Caki2 (cell line): Measurements from ENCODE around the gene FEZ2. TPM values are rescaled to one million over a fixed set of nuclear protein-coding genes. Genes with fewer than 3 reads are reported as not detected.

Experiments
- DNase-seq: peaks from one replicate; pipeline ENCODE4 v3.0.0-alpha.2; 2015; ENCODE audit warnings: low read depth
- in situ Hi-C: cut with HindIII; loops from 2 replicates; pipeline ENCODE4 v1.10.0; 2016; ENCODE audit warnings: low sequenced_read_pairs, low pct_unique_long_range_greater_than_20kb, mixed read lengths
- total RNA-seq: library from RNA; depleted of rRNA; stranded (reverse); fragments of >200 nt; shearing (Covaris generic); gene quantifications from 2 replicates; pipeline ENCODE4 v1.2.3, GENCODE V29; 2014; ENCODE audit warnings: low replicate concordance

Gene FEZ2
- total RNA-seq, 1 experiment from 2014 or later, result 52.6 TPM

DNA sequence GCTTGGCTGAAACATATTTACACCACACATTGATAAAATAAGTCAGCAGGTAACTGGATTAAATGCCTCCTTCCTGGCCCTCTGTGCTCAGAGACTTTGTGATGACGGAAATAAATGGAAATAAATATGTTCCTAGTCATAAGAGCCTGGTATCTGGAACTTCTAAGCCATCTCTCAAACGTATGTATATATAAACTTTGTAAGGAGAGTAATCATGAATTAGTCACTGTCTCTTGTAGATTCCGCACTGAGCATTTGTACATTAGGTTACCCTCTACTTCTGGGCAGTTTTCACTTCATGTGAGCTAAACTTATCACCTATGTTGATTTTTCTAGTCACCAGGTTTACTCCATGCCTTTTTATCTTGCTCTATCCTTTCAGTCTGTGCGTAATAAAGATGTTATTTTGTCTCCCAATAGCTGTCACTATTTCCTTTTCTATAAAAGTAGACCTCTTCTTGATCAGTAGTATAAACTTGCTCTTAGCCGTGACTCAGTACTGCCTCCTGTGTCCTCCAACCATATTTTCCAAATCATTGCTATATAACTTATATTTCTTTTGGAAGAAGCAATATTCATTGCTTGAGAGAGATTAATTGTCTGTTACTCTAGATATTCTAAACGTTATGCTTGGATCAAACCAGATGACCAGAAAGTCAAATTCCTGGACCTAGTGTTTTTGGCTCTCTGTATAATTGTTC is 53.2 kb downstream of the FEZ2 start:
- DNase-seq, result no peak
- in situ Hi-C loops, result no loop called here

DNA sequence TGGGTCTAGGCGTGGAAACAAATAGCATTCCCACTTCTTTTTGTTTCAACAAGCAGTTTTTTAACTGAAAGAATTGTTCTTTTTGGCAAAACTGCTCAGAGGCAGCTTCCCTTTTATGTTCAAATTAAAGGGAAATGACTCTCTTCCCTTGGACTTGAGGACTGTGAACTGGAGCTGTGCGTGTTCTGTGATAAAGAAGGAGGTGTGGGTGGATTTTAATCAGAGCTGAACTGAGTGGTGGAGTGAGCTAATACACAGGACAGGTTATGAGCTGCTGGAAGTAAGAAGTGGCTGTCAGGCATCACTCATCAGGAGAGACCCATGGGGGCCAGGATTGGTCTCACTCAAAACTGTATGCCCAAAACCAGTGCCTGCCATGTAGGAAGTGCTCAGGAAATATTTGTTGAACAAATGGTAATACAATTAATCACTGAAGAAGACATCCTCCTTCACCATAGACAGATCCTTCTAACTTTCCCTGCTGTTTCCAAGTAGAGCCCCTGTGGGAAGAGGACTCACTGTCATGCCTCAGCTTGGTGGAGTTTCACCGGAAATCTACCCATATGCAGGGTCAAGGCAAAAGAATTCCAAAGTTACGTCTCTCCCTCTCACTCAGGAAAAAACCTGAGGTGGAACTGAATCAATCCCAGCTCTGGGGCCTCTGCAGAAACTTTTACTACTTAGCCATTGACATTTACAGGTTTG is 55.9 kb downstream of the FEZ2 start:
- in situ Hi-C loops, result no loop called here
- DNase-seq, result no peak

DNA sequence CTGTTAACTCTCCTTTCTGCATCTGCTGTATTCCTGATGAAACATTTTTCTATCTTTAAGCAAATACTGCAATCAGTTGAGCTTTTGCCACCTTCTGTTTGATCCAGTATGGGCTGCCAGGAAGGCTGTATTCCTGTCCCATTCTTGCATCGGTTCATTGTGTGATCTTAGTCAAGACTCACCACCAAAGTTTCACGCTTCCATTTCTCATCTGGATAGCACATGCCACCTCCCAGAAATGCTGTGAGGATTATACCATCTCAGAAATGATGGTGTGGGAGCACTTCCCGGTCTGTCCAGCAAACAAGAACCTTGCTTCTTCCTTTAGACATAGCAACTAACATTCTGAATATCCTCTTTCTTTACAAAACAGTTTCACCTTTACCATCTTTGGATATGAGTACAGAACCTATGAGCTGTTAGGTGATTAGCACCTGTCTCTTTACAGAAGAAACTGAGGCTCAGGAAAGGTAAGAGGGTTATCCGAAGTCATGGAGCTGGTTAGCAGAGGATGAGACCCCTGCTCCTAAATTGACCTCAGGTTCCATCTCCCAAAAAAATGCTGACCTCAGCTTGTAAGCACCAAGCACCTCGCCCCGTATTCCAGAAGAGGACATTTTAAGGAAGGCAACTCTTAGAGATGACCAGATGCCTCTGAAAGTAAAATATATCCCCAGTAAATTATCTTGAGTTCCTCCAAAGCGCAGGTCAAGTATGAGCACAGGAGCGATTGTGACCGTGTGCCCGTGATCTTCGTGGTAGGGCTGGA is 56.8 kb downstream of the FEZ2 start:
- in situ Hi-C loops, result no loop called here
- no peak for DNase-seq

DNA sequence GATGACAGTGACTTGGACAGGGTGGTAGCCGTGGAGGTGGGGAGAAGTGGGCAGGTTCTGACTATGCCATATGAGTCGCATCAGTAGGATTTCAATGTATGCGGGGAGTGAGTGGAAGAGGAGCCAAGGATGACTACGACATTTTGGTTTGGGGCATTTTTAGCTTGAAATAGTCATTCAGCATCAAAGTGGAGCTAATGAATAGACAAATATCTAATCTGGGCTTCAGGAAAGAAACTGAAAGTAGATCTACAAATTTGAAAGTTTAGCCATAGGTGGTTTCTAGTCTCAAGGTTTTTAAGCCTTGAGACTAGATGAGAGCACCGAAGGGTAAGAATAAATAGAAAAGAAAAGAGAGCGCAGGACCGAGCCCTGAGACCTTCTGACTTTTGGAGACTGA is 58.3 kb downstream of the FEZ2 start:
- in situ Hi-C loops, result no loop called here
- no peak for DNase-seq

DNA sequence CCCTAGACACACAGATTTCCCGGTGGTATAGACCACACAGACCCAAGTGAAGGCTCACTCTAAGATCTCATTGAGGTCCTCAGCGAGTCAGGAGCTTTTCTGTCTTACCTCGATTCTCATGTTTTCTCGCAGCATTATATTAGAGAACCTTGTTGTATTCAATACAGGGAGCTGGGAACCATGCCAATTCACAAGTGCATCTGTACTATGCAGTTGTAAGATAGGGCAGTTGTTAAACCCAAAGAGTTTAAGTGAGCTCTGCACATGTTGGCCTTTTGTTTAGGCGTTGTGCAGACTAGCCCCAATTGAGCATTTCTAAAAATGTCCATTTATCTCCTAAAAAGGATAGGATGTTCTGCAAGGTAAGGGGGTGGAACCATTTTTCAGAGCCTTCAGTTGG is 59.6 kb downstream of the FEZ2 start:
- in situ Hi-C loops, result no loop called here
- no peak for DNase-seq

DNA sequence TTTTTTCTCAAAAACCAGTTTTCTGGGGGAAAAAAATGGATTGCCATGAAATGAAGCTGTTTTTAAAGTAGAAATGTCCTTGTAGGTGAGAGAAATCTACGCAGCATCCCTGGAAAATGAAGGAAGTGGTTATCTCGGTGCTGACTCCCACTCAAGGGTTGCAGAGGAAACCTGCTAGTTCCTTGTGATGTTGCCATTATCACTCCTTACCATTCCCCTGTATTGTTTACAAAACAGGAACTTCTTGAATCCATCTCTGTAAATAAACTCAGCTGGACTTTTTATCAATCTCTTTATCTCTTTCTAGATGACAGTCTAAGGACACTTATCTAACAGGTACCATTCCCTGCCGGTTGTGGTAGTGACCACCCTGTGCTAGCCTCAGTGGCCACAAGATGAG is 61.2 kb downstream of the FEZ2 start:
- in situ Hi-C loops, result no loop called here
- DNase-seq, result no peak

DNA sequence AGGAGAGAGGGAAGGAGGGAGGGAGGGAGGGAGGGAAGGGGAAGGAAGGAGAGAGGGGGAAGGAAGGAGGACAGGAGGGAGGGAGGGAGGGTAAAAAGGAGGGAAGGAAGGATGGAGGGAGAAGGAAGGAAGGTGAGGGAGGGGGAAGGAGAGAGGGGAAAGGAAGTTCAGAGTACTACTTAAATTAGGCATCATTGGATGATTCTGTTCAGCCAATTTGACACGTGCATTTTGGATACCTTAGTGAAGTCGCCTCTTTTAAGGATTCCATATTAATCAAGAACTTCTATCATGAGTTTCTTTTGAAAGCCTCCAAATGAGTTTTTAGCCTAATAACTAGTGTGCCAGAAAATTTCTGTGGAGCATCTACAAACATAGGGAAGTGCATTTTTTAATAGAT is 62.9 kb downstream of the FEZ2 start:
- in situ Hi-C loops, result no loop called here
- DNase-seq, result no peak

DNA sequence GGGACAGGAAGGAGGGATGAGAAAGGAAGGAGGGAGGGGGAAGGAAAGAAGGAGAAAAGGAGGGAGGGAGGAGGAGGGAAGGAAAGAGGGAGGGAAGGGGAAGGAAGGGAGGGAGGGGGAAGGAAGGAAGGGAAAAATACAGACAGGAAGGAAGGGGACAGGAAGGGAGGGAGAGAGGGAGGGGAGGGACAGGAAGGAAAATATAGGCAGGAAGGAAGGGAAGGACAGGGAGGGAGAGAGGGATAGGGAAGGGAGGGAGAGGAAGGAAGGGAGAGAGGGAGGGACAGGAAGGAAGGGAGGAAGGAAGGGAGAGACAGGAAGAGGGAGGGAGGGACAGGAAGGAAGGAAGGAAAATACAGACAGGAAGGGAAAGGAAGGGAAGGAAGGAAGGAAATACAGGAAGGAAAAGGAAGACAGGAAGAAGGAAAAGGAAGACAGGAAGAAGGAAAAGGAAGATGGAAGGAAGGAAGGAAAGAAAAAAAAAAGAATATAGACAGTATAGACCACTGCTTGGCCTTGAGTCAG is 63.6 kb downstream of the FEZ2 start:
- in situ Hi-C loops, result no loop called here
- DNase-seq, result no peak

DNA sequence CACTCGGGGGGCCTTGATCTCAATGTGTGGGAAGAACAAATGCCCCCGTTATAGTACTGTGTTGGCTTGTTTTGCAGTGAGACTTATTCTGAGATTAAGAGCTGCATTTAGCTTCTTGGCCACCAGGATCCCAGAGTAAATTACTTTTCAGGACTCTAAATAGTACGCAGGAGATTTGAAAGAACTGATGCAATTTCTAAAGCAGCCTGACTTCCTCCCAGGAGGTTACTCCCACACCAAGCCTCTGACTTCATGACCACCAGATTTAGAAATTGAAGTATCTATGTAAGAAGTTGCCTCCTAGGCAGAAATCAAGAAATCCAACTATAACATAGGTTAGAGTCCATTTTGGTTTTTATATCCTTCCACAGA is 67.0 kb downstream of the FEZ2 start:
- DNase-seq, result no peak
- in situ Hi-C loops, result no loop called here

DNA sequence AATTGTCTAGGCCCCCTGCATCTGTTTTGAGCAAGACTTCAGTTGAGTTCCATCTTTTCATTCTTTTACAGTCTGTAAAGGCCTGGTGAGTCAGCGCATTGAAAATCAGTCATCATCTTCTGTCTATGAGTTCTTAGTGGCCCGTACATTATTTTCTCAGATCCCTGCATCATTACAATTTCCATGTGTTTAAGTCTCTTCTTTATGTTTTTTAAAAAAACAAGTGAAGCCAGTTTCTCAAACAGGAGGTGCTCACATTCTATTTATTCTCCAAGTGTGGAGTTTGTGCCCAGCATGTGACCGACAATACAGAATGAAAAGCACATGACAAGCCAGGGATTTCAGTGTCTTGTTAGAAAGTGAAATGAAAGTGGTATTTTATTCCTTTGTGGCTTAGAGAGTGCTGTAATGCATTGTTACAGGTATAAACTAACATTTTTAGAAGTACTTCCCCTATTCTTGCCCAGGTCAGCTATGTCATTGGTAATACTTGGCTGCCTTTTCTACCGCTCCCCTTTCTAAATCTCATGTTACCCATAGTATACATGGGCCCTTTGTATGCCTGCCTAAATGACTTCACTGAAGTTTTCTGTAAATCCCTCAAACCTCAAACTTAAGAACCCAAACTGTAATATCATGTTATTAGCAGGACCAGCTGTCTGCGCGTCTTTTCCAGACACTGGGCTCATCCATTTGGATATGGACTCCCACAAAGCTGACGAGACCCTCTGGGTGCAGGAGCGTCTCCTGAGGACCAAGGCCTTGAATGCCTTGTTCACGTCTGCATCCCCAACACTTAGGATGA is 67.6 kb downstream of the FEZ2 start:
- in situ Hi-C loops, result no loop called here
- no peak for DNase-seq

DNA sequence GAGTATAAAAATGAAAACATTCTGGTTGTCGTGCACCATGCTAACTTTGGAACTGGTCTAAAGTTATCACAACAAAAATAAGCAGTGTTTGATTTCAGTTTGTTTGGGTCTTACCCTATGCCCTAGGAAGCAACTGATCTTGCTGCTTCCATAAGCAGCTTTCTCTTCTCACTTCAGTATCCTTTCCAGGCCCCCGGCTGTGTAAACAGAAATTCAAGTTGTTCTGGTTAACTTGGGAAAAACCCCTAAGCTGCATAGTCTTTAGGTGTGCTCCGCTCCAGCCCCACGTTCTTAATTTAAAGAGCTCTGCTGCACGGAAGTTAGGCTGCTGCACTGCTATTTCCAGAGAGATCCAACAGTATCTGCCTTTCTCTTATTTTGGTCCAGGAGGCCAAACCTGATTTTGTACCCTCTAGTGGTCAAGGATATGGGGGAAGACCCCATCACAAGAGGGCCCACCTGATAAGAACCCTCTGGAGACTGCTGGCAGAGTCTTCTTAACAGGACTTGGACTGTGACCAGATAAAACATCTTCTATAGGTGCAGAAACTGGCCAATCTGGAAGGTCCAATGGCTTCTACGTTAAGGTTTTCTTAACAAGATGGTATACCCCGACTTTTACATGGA is 69.1 kb downstream of the FEZ2 start:
- in situ Hi-C loops, result no loop called here
- no peak for DNase-seq

DNA sequence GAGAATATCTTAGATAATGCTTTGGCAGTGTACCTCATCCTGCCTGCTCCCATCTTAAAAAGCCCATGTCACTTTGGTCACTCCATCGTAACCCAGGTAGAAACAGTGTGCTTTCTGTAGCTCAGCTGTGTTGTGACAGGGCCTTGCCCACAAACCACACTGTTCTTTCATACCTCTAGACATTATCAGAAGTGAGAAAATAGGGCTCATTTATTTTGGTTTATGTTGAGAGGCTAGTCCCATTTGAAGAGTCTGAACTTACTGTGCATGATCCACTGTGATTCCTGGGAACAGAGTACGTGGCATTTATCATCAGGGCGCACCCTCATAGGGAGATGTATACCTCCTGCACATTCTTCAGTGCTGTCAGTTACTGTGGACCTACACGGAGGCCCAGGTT is 69.7 kb downstream of the FEZ2 start:
- in situ Hi-C loops, result no loop called here
- DNase-seq, result no peak

DNA sequence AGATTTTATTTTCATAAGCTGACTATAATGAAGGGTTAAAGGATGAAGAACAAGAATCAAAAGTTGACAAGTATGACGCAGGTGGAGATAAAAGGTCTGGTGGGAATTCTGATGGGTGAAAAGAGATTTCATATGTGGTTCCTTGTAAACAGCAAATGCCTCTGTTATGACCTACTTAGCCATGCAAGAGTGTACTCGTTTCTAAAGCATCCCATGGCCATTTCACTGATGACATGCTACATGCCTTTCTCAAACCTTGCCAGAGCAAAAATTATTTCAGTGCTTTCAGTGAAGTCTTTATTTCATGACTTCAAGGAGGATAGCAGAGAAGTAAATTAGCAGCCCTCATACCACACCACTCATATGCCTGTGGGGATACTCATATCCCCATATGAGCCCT is 71.7 kb downstream of the FEZ2 start:
- DNase-seq, result no peak
- in situ Hi-C loops, result no loop called here

DNA sequence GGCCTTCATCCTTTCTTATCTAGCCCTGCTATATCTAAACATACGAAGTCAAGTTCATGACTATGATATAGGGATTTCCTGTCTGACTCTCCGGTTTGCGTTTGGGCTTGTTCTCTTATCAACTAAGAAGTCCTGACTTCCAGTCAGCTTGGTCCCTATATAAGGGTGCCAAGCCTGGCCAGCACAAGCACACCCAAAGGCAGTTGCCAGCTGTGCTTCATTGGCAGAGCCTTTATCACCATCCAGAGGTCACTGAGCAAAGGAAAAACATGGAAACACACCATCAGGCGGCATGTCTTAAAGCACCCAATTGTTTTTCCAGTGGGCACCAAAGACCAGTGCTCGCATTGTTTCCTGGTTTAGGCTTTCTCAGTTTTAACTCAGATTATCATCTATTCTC is 72.7 kb downstream of the FEZ2 start:
- in situ Hi-C loops, result no loop called here
- DNase-seq, result no peak

DNA sequence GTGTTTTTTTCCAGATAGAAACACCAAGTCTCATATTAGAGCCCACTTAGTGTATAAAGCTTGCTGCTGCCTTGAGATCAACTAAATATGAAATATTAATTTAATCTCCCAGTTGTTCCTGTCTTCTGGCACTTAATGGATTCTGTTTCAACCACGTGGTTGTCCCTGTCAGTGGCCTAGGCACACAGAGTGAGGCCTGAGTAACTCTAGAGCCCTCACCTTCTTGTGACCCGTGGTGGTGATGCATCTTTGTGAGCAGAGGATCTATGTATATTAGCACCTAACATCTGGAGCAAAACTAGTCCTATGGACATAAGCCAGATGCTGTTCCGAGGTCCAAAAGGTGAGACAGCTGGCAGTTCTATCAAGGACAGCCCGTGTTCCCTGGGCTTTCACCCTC is 74.8 kb downstream of the FEZ2 start:
- in situ Hi-C loops, result no loop called here
- no peak for DNase-seq

DNA sequence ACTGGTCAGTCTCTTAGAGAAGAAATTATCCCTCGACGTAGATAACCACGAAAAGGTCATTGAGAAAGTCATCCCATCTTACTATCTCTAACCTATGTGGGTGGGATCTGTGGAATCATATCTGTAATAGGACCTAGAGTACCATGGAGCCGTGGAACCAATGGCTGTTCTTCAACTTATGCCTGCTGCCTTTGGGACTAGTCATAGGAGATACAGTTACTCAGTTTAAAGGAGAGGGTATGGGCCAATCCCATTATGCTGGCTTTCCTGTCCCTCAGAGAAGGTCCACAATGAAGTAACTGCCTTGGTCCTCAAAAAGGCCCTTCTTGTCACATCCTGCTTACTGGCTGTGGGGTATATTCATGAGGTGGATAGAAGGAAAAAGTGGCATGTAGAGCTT is 77.5 kb downstream of the FEZ2 start:
- in situ Hi-C loops, result no loop called here
- DNase-seq, result no peak

DNA sequence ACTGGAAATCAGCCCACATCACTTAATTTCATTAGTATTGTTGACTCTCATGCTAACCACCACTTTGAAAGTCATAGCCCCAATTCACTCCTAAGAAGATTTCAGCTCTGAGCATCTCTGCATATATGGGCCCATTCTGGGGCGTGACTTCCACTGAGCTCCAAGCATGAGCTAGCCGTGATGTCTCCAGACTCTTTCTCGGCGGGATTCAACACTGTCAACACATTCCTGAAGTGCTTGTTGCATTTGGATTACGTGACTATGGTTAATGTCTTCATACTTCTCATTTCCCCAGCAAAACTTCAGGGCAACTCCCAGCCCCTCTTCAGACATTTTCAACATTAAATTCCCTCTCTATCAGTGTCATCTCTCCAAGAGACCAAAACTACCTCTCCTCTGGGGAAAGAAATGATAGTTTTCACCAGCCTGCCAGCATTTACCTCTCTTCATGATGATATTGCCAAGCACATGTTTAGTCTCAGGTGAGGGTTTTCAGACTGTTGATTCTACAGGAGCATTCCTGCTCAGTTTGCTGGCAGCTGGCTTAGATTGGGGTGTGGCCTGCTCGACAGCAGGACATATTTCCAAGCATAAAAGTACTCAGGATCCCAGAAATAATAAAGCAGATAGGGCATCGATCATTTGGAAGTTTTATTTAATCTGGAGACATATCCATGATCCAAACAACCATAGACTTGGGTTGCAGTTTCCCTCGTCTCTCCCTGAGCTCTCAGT is 81.7 kb downstream of the FEZ2 start:
- in situ Hi-C loops, result no loop called here

DNA sequence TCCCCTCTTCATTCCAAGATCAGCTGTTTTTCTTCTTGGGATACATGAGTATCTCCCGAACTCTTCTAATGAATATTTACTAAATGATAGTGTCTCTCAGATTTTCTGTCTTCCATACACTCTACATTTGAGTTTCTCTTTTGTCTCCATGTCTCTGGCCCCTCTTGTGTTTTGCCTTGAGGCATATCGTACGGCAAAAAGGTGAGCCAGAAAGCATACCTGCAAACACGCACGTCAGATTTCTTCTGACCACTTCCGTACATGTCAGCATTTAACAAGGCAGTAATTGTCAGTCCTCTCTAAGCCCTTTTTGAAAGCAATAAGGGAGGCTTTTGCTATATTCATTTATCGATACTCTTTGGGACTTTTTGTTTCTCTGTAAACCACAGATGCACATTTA is 82.4 kb downstream of the FEZ2 start:
- in situ Hi-C loops, result no loop called here
- DNase-seq, result no peak

More for the DNA sequence above, 81.7 kb downstream of the FEZ2 start:
- no peak for DNase-seq
